Transverse colon (tissue), 3 donors: Measurements from ENCODE around the gene GFRA1.

ENCODE experiments used
- CTCF ChIP-seq, 5 experiments: fragments of 200-600 bp in 3 of 5; fragments of 450-650 bp in 2 of 5; sonication (generic) in 3 of 5; IDR thresholded peaks; 1 replicate in 2 of 5; 2 replicates in 3 of 5; pipeline ENCODE4 v1.5.1; 2016 to 2017; ENCODE audit warnings: antibody characterized with exemption in 5 of 5, inconsistent platforms in 3 of 5, mild to moderate bottlenecking in 2 of 5, moderate library complexity in 1 of 5
- EP300 ChIP-seq: sonication (generic); formaldehyde crosslinking; IDR thresholded peaks from one replicate; pipeline ENCODE4 v1.6.1; 2017; ENCODE audit warnings: antibody characterized with exemption, low read depth

GRCh38 chr10:116139886-116140285, 133.1 kb downstream of the GFRA1 start:
- no peak for TF ChIP-seq CTCF (IDR thresholded peaks at IDR 0.05)
- no peak for TF ChIP-seq EP300
